ENCODE results near the gene RBM17.

Gene RBM17

GRCh38 chr10:6077071-6077675 is 11.7 kb upstream of the RBM17 start:
- CTCF ChIA-PET, result interaction anchor here (1.1 kb wide), 1 partner anchor 9 kb away, joined by 6 read pairs; no protein-coding TSS in a partner anchor

GRCh38 chr10:6079044-6079443 is 9.8 kb upstream of the RBM17 start:
- no peaks in the 10 kb centered on the region for H3K36me3 ChIP-seq (ENCODE audit: control insufficient read depth in 4 of 4, insufficient read depth in 4 of 4, low read length in 3 of 4)
- peaks cover 0 to 4% (median 0%) of the 10 kb centered on the region in 4 experiments for H3K4me1 ChIP-seq (ENCODE audit: control extremely low read depth in 1 of 4, control insufficient read depth in 4 of 4, insufficient read depth in 4 of 4, low read length in 3 of 4)
- no peak overlapping the region for H3K4me3 ChIP-seq (ENCODE audit: control insufficient read depth in 1 of 7, extremely low read depth in 1 of 7, insufficient read depth in 4 of 7, low read depth in 2 of 7, low read length in 6 of 7)
- H3K9me3 ChIP-seq (ENCODE audit: control extremely low read depth in 1 of 5, control insufficient read depth in 4 of 5, insufficient read depth in 2 of 5, low read depth in 1 of 5, low read length in 4 of 5), result peaks cover 0 to 3% (median 0%) of the 10 kb centered on the region in 5 experiments
- no peak overlapping the region for H3K27ac ChIP-seq (ENCODE audit: insufficient read depth in 1 of 2, low read depth in 1 of 2, low read length in 2 of 2, poor library complexity in 1 of 2, severe bottlenecking in 2 of 2)
- no peak for DNase-seq
- CTCF ChIA-PET, result interaction anchor here (1.0 kb wide), 1 partner anchor 11 kb away, joined by 3 read pairs; no protein-coding TSS in a partner anchor
- no peaks in the 10 kb centered on the region for H3K27me3 ChIP-seq (replicated peaks in 2 of 5; ENCODE audit: control insufficient read depth in 4 of 5, insufficient read depth in 5 of 5, low read length in 4 of 5)
- POLR2A ChIA-PET, result no interaction called here
- 95% methylated on average over 4 of the region's 4 CpGs for WGBS (ENCODE audit: insufficient coverage)

More at GRCh38 chr10:6077071-6077675, 11.7 kb upstream of the RBM17 start:
- H3K4me3 ChIP-seq (ENCODE audit: control insufficient read depth in 1 of 7, extremely low read depth in 1 of 7, insufficient read depth in 4 of 7, low read depth in 2 of 7, low read length in 6 of 7), result no peak overlapping the region
- no peak for DNase-seq
- H3K27ac ChIP-seq (ENCODE audit: insufficient read depth in 1 of 2, low read depth in 1 of 2, low read length in 2 of 2, poor library complexity in 1 of 2, severe bottlenecking in 2 of 2), result no peak overlapping the region
- WGBS (ENCODE audit: insufficient coverage), result 91% methylated on average over 11 of the region's 12 CpGs
- no peaks in the 10 kb centered on the region for H3K27me3 ChIP-seq (replicated peaks in 2 of 5; ENCODE audit: control insufficient read depth in 4 of 5, insufficient read depth in 5 of 5, low read length in 4 of 5)
- H3K4me1 ChIP-seq (ENCODE audit: control extremely low read depth in 1 of 4, control insufficient read depth in 4 of 4, insufficient read depth in 4 of 4, low read length in 3 of 4), result peaks cover under 1 to 9% (median 3%) of the 10 kb centered on the region in 4 experiments
- peaks cover 0 to 3% (median 0%) of the 10 kb centered on the region in 5 experiments for H3K9me3 ChIP-seq (ENCODE audit: control extremely low read depth in 1 of 5, control insufficient read depth in 4 of 5, insufficient read depth in 2 of 5, low read depth in 1 of 5, low read length in 4 of 5)
- POLR2A ChIA-PET, result no interaction called here
- H3K36me3 ChIP-seq (ENCODE audit: control insufficient read depth in 4 of 4, insufficient read depth in 4 of 4, low read length in 3 of 4), result no peaks in the 10 kb centered on the region

GRCh38 chr10:6080417-6080973 is 8.3 kb upstream of the RBM17 start:
- no peak overlapping the region for H3K4me3 ChIP-seq (ENCODE audit: control insufficient read depth in 1 of 7, extremely low read depth in 1 of 7, insufficient read depth in 4 of 7, low read depth in 2 of 7, low read length in 6 of 7)
- H3K4me1 ChIP-seq (ENCODE audit: control extremely low read depth in 1 of 4, control insufficient read depth in 4 of 4, insufficient read depth in 4 of 4, low read length in 3 of 4), result no peaks in the 10 kb centered on the region
- ChIA-PET CTCF (interaction anchor here (0.9 to 1.7 kb wide), 4 partner anchors 19 to 326 kb away, joined by 3 to 5 read pairs (median 4); no protein-coding TSS in a partner anchor), POLR2A (interaction anchor here (0.5 kb wide), 1 partner anchor 12 kb away, joined by 3 read pairs; no protein-coding TSS in a partner anchor)
- H3K36me3 ChIP-seq (ENCODE audit: control insufficient read depth in 4 of 4, insufficient read depth in 4 of 4, low read length in 3 of 4), result no peaks in the 10 kb centered on the region
- no peaks in the 10 kb centered on the region for H3K27me3 ChIP-seq (replicated peaks in 2 of 5; ENCODE audit: control insufficient read depth in 4 of 5, insufficient read depth in 5 of 5, low read length in 4 of 5)
- DNase-seq, result no peak
- WGBS (ENCODE audit: insufficient coverage), result 100% methylated on average over 2 of the region's 4 CpGs
- H3K27ac ChIP-seq (ENCODE audit: insufficient read depth in 1 of 2, low read depth in 1 of 2, low read length in 2 of 2, poor library complexity in 1 of 2, severe bottlenecking in 2 of 2), result no peak overlapping the region
- peaks cover 0 to 3% (median 0%) of the 10 kb centered on the region in 5 experiments for H3K9me3 ChIP-seq (ENCODE audit: control extremely low read depth in 1 of 5, control insufficient read depth in 4 of 5, insufficient read depth in 2 of 5, low read depth in 1 of 5, low read length in 4 of 5)

GRCh38 chr10:6082496-6083395 is 6.1 kb upstream of the RBM17 start:
- Histone ChIP-seq H3K27ac (ENCODE audit: insufficient read depth in 1 of 2, low read depth in 1 of 2, low read length in 2 of 2, poor library complexity in 1 of 2, severe bottlenecking in 2 of 2) (no peak overlapping the region), H3K36me3 (ENCODE audit: control insufficient read depth in 4 of 4, insufficient read depth in 4 of 4, low read length in 3 of 4) (no peaks in the 10 kb centered on the region), H3K4me3 (ENCODE audit: control insufficient read depth in 1 of 7, extremely low read depth in 1 of 7, insufficient read depth in 4 of 7, low read depth in 2 of 7, low read length in 6 of 7) (no peak overlapping the region), H3K4me1 (ENCODE audit: control extremely low read depth in 1 of 4, control insufficient read depth in 4 of 4, insufficient read depth in 4 of 4, low read length in 3 of 4) (peaks cover 0 to 11% (median 9%) of the 10 kb centered on the region in 4 experiments), H3K27me3 (replicated peaks in 2 of 5; ENCODE audit: control insufficient read depth in 4 of 5, insufficient read depth in 5 of 5, low read length in 4 of 5) (no peaks in the 10 kb centered on the region), H3K9me3 (ENCODE audit: control extremely low read depth in 1 of 5, control insufficient read depth in 4 of 5, insufficient read depth in 2 of 5, low read depth in 1 of 5, low read length in 4 of 5) (peaks cover 0 to 3% (median 0%) of the 10 kb centered on the region in 5 experiments)
- no peak for DNase-seq
- POLR2A ChIA-PET, result no interaction called here
- CTCF ChIA-PET, result interaction anchor here (0.9 to 2.2 kb wide), 6 partner anchors 12 to 71 kb away, joined by 3 to 8 read pairs (median 4); no protein-coding TSS in a partner anchor
- 82% methylated on average over 7 of the region's 9 CpGs for WGBS (ENCODE audit: insufficient coverage)

- H3K27ac ChIP-seq (ENCODE audit: insufficient read depth in 1 of 2, low read depth in 1 of 2, low read length in 2 of 2, poor library complexity in 1 of 2, severe bottlenecking in 2 of 2), result no peak overlapping the region
- POLR2A ChIA-PET, result interaction anchor here (0.7 kb wide), 1 partner anchor 96 kb away, joined by 3 read pairs; no protein-coding TSS in a partner anchor
- CTCF ChIA-PET, result interaction anchor here (0.9 to 2.2 kb wide), 7 partner anchors 9 to 72 kb away, joined by 3 to 8 read pairs (median 3); no protein-coding TSS in a partner anchor
- WGBS (ENCODE audit: insufficient coverage), result 76% methylated on average over 12 of the region's 17 CpGs
- no peak overlapping the region for H3K4me3 ChIP-seq (ENCODE audit: control insufficient read depth in 1 of 7, extremely low read depth in 1 of 7, insufficient read depth in 4 of 7, low read depth in 2 of 7, low read length in 6 of 7)
- no peaks in the 10 kb centered on the region for H3K36me3 ChIP-seq (ENCODE audit: control insufficient read depth in 4 of 4, insufficient read depth in 4 of 4, low read length in 3 of 4)
- H3K27me3 ChIP-seq (replicated peaks in 2 of 5; ENCODE audit: control insufficient read depth in 4 of 5, insufficient read depth in 5 of 5, low read length in 4 of 5), result no peaks in the 10 kb centered on the region
- DNase-seq, result no peak
- peaks cover 0 to 15% (median 13%) of the 10 kb centered on the region in 4 experiments for H3K4me1 ChIP-seq (ENCODE audit: control extremely low read depth in 1 of 4, control insufficient read depth in 4 of 4, insufficient read depth in 4 of 4, low read length in 3 of 4)
- peaks cover 0 to 3% (median 0%) of the 10 kb centered on the region in 5 experiments for H3K9me3 ChIP-seq (ENCODE audit: control extremely low read depth in 1 of 5, control insufficient read depth in 4 of 5, insufficient read depth in 2 of 5, low read depth in 1 of 5, low read length in 4 of 5)
These were observed 5.0 kb upstream of the RBM17 start for GRCh38 chr10:6083523-6084475.

All from common myeloid progenitor, CD34-positive (primary cell).